Non-pigmented ciliary epithelial cell (primary cell): ENCODE measurements around the gene FGF11.

ENCODE experiments used
- DNase-seq: peaks from one replicate; pipeline ENCODE4 v3.0.0-alpha.2; 2010; ENCODE audit warnings: low read depth

The FGF11 gene

DNA sequence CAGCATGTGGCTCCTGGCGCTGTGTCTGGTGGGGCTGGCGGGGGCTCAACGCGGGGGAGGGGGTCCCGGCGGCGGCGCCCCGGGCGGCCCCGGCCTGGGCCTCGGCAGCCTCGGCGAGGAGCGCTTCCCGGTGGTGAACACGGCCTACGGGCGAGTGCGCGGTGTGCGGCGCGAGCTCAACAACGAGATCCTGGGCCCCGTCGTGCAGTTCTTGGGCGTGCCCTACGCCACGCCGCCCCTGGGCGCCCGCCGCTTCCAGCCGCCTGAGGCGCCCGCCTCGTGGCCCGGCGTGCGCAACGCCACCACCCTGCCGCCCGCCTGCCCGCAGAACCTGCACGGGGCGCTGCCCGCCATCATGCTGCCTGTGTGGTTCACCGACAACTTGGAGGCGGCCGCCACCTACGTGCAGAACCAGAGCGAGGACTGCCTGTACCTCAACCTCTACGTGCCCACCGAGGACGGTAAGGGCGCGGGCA is 31.0 kb upstream of the FGF11 start:
- DNase-seq: no peak

DNA sequence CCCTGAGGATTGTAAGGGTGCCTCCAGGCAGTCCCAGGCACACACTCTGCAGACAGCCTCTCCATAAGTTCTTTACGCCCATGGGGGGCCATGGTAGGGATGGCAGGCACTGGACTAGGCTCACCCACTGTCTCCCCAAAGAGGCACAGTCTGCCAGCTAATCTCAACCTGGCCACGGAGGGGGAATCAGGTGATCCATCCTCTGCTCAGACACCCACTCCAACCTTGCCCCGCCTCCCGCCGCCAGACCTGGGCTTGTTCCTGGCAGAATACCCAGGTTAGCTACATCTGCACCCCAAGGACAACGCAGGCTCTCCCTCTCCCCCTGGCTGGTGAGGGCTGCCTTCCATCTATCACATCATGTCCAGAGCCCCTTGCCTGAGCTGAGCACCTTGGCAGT is 30.4 kb upstream of the FGF11 start:
- no peak for DNase-seq

DNA sequence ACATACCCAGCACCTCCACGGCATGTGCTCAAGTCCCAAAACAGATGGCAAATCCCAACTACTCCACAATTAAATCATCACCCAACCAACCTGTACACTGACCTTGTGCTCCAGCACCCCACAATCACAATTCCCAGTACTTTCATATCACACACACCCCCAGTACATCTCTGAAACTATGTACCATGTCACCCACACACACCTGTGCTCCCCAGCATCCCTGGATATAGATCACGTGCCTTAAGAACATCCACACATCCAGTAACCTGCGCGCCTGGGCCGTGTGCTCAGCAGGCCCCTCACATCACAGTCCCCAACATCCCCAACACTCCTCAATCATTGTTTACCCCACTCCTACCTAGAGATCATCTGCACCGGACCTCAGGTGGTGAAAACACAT is 29.6 kb upstream of the FGF11 start:
- DNase-seq: no peak

DNA sequence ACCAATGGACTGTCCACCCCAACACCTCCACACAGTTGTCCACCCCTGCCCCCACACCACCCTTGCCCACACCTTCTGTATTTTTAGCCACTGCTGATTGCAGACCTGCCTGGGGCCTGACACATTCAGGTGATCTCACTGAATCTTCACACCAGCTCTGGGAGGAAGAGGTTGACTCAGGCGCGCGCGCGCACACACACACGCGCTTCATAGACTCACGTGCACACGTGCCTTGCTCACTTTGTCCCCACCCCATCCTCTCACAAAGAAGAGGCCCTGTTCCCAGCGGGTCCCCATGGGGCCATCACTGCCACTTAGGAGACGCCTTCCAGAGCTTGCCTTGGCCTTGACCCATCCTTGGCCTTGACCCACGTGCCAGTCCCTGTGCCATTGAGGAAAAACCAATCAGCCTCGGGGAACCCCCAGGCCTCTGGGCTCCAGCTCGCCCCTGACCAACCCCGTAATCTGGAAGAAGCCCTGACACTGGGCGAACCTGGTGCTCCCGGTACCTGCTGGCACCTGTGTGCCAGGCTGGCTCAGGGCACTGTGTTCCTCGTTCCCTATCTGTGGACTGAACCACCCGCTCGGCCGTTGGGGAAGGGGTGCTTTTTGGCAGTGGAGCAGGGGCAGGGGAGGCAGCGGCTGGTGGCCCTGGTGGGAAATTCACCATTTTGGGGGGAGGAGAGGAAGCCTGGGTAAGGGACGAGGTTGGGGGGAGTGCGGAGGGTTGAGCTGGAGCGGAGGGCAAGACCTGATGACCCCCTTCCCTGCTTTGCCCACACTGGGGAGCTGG is 28.5 kb upstream of the FGF11 start:
- no peak for DNase-seq

DNA sequence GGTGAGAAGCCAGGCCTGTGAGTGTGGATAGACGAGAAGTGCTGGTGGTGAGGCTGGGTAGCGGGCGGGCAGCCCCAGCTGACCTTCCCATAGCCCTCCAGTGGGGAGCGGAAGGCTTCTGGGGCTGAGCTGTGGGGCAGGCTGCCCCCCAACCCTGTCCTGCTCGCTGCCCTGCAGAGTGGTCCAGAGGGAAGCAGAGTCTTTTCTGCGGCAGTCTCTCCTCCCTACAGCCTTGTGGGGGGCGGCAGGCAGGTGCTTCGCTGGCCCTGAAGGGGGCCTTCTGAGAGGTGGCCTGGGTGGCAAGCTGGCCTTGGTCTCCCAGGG is 27.9 kb upstream of the FGF11 start:
- no peak for DNase-seq

DNA sequence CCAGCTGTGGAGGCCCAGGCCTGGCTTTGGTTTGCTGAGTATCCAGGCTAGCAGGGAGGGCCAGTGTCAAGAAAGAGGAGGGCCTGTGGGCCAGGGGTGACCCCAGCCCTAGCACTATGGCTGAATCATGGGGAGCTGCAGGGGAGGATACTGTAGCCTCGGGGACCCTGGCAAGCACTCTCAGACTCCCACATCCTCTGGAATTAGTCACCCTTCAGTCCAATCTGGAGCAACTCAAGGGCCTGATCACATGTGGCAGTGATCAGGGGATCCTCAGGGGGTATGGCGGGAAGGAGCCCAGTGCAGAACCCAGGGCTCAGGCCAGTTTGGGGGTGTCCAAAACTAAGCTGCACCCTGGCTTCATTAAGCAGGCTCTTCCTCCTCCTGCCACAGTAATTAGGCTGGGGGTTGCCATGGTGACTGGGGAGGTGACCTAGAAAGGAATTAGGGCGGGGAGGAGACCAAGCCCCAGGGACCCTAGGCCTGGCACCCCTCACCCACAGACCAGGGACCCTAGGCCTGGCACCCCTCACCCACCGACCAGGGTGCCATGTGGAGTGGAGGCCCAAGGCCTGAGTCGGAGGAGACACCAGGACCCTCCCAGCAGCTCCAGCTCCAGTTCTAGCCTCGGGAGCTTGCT is 25.8 kb upstream of the FGF11 start:
- no peak for DNase-seq

DNA sequence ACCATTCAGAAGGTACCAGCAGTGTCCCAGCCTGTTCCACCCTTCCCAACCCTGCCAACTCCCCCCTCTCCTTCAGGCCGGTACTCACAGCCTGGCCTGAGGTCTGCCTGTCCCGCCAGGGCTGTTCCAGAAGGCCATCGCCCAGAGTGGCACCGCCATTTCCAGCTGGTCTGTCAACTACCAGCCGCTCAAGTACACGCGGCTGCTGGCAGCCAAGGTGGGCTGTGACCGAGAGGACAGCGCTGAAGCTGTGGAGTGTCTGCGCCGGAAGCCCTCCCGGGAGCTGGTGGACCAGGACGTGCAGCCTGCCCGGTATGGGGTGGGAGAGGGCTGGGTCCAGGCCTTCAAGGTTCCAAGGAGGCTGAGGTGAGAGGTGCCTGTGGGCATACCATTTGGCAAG is 24.5 kb upstream of the FGF11 start:
- no peak for DNase-seq

DNA sequence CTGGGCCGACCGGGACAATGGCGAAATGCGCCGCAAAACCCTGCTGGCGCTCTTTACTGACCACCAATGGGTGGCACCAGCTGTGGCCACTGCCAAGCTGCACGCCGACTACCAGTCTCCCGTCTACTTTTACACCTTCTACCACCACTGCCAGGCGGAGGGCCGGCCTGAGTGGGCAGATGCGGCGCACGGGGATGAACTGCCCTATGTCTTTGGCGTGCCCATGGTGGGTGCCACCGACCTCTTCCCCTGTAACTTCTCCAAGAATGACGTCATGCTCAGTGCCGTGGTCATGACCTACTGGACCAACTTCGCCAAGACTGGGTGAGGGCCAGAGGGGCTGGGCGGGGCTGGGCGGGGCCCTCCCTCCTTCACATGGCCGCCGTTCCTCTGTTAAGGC is 23.5 kb upstream of the FGF11 start:
- no peak for DNase-seq

DNA sequence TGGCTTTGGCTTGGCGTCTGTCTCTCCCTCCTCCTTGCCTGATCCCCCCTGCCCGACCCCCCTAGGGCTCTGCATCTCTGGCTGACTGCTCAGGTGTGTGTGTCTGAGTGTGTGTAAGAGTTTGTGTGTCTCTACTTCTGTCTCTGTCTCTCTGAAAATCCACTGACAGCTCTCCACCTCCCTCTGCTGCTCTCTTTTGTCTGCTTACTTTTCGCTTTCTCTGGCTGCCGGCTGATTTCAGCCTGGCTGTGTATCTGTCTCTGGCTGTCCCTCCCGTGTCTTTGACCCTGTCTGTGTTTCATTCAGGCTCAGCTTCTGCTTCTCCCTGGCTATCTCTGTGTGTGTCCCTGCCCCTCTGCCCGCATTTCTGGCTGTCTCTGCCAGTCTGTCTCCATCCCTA is 23.0 kb upstream of the FGF11 start:
- DNase-seq: no peak

DNA sequence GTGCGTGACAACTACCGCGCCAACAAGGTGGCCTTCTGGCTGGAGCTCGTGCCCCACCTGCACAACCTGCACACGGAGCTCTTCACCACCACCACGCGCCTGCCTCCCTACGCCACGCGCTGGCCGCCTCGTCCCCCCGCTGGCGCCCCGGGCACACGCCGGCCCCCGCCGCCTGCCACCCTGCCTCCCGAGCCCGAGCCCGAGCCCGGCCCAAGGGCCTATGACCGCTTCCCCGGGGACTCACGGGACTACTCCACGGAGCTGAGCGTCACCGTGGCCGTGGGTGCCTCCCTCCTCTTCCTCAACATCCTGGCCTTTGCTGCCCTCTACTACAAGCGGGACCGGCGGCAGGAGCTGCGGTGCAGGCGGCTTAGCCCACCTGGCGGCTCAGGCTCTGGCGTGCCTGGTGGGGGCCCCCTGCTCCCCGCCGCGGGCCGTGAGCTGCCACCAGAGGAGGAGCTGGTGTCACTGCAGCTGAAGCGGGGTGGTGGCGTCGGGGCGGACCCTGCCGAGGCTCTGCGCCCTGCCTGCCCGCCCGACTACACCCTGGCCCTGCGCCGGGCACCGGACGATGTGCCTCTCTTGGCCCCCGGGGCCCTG is 22.2 kb upstream of the FGF11 start:
- no peak for DNase-seq

DNA sequence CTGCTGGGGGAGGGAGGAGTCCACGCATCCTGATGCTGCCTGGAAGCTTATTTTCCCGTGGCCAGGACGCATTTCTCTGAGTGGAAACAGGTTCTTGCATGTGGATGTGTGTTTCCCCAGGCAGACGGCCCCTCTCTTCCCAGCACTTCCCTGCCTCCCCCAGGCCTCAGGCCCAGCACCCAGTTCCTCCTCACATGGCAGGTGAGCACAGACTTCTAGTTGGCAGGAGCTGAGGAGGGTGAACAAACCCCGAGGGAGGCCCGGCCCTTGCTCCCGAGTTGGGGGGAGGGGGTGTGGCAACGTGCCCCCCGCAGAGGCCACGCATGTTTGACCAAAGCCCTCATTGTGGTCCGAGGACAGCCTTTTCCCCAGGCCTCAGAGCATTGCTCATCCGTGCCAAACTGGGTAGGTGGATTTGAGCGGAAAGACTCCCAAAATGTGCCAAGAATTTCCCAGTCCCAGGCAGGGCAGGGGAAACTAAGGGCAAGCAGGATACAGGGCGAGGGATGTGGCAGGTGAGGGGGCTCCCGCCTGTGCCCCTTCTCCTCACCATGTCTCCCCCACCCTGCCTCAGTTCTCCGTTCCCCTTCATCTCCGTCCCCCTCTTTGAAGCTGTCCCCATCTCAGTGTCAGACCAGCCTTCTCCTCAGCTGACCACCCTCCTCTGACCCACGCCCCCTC is 20.7 kb upstream of the FGF11 start:
- DNase-seq: no peak

DNA sequence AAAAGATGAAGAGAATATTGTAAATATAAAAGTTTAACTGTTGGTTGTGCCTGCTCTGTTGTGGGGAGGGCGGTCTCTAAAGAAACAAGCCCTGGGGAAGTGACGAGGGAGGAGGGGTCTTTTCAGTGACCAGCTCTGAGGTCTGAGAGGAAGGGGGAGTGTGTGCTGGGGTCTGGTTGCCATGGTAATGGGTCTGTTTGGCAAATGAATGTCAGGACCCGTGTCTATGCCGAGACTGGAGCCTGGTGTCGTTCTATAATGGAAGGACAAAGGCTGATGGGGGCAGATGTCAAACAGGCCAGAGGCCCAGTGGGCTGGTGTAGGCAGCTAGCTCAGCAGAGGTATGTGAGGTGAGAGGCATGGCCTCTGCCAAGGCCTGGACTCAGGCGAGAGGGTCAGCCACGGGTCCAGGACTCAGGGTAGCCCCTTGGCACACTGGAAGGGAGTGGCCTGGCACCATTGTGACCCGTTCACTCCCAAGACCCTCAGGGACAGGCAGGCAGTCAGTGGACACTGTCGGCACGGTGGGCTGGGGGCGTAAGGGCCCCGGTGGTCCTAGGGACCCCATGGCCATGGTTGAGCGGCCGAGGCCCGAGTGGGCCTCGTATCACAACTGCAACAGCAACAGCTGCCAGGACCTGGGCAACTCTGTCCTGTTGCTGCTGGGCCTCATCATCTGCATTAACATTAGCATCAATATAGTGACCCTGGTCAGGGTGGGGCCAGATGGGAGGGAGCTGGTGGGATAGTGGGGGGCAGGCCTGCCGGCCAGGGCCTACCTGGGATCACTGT is 19.3 kb upstream of the FGF11 start, which contains the start of gene SPEM1:
Gene SPEM1 (plus strand): TSS at position 506 of the 792 bp plus-strand sequence. CDS start 61 bp downstream, at position 567.
- no peak for DNase-seq

DNA sequence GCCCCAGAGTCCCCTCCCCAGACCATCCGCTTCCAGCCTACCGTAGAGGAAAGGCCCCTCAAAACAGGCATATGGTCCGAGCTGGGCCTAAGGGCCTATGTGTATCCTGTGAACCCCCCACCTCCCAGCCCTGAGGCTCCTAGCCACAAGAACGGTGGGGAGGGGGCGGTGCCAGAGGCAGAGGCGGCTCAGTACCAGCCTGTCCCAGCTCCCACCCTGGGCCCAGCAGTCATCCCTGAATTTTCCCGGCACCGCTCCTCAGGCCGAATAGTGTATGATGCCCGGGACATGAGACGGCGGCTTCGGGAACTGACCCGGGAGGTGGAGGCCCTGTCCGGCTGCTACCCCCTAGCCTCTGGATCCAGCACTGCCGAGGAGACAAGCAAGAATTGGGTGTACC is 18.1 kb upstream of the FGF11 start:
- DNase-seq: no peak

DNA sequence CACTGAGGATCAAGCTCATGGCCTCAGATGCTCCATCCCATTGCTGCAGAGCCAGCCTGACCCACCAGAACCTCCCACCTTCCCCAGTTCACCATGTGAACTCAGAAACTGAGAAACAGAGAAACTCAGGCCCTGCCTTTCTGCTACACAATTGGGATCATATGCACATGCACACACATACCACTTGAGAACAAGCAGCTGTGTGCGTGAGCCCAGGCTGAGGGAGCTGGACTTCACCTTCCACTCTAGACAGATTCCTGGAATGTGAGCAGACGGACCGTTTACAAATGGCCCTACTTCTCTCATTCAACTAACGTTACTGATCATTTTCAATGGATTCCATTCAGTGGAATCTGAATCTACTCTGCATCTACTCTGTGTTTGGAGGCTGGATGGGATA is 15.6 kb upstream of the FGF11 start:
- DNase-seq: no peak

DNA sequence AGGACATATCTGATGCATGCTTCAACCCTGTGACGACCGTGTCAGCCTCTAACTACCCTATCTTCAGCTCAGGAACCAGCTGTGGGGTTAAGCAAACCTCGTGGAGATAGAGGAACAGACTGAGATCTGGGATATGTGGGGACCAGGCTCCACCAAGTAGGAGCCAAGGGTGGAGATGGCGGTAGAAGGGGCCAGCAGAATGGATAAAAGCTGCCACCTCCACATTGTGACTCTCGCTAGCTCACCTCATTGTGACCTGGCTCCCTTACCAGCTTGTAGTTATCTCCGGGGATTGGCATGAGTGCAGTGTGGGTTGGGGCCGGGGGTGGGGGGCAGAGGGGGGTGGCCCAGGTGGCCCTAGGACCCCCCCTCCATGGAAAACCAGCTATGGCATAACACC is 14.0 kb upstream of the FGF11 start, which contains the start of gene SPEM2:
Gene SPEM2 (plus strand): TSS at position 301 of the 400 bp plus-strand sequence. CDS start 73 bp downstream, at position 374.
- DNase-seq: no peak

DNA sequence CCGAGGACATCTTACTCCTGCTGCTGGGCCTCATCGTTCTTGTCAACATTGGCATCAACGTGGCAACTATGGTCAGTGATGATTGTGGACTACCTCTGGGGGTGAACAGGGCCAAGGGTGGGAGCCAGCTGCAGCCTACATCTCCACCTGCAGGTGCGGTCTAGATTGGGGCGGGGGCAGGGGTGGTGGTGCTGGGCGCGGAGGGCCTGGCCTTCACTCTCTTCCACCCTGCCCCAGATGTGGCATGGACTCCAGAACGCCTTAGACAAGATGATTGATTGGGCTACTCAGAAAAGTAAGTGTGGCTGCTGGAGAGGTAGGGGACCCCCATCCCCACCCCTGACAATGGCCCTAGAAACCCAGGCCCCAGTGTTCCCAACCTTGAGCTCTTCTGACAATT is 13.6 kb upstream of the FGF11 start:
- DNase-seq: no peak

DNA sequence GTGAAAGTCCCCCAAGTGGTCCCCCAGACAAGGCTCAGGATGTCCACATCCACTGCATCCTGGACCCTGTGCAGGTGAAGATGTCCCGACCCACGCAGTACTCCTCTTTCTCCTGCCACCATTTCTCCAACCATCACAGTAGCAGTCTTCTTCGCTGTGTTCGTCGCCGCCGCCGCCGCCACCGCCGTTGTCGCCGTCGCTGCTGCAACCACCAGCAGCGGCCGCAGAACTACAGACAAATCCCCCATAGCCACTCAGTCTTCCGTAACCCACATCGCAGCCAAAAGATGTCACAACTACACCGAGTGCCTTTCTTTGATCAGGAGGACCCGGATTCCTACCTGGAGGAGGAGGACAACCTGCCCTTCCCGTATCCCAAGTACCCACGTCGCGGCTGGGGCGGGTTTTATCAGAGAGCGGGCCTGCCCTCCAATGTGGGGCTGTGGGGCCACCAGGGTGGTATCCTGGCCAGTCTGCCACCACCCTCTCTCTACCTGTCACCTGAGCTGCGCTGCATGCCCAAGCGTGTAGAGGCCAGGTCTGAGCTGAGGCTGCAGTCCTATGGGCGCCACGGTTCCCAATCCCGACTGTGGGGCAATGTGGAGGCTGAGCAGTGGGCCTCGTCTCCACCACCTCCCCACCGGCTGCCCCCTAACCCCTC is 13.0 kb upstream of the FGF11 start:
- no peak for DNase-seq

DNA sequence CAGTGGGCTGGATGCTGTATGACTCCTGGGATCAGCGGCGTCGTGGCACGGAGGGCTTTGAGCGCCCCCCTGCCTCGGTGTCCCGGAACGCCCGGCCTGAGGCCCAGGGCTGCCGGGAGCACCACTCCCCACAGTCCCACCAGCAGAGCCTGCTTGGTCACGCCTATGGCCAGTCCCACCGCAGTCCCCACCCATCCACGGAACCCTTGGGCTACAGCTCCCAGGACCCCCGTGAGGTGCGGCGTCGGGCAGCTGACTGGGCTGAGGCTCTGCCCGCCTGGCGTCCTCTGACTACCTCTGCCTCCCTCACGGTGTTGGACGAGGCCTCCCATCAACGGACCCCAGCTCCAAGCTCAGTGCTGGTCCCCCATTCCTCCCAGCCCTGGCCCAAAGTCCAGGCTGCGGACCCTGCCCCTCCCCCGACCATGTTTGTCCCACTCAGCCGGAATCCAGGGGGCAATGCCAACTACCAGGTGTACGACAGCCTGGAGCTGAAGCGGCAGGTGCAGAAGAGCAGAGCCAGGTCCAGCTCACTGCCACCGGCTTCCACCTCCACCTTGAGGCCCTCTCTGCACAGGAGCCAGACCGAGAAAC is 12.3 kb upstream of the FGF11 start:
- DNase-seq: no peak

DNA sequence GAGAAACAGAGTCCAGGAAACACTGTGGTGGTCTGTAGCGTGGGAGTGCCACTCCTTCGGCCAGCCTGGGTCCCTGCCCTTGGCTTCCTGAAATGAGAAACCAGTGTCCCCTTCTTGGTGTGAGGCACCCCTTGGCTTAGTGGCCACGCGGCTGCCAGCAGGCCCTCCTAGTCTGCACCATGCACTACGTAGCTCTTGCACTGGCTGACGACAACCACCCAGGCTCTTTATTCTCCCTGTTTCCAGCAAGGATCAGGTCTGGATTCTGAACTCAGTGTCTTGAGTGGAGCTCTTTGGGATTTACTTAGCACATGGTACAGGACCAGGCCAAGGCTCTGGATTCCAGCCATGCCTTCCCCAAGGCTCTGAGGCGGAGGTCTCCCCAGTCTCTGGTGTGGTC is 11.8 kb upstream of the FGF11 start:
- no peak for DNase-seq

DNA sequence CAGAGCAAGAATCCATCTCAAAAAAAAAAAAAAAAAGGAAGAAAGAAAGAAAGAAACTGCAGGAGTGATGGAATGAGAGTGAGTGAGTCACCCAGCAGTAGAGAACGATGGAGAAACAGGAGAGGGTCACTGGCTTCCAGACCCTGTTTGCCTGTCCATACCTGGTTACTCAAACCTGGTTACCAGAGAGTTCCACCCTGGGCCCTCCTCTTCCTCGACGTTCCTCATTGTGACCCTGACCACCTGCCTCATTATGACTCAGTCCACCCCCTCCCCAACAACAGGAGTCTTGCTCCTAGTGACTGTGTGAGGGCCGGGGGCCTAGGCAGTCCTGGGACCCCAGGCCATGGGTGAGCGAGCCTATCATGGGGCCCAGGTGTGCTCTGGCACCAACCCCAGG is 10.8 kb upstream of the FGF11 start, which contains the start of gene SPEM3:
Gene SPEM3 (plus strand): TSS at position 301 of the 400 bp plus-strand sequence. CDS start 46 bp downstream, at position 347.
- DNase-seq: no peak

DNA sequence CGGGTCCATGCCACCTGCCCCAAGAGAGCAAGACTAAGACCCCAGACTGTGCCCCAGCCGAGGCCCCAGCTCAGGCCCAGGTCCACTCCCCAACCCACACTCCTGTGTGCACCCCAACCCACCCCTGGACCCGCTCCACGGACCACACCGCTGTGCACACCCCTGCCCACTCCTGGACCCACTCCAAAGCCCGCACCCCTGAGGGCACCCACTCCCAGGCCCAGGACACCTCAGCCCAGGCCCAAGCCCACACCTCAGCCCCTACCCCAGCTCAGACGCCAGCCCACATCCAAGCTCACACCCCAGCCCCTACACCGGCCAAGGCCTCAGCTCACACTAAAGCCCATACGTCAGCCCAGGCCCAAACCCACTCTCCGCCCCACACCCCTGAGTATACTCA is 9.6 kb upstream of the FGF11 start:
- DNase-seq: no peak
